Endothelial cell (in vitro differentiated cells): ENCODE data around the gene RBM26. TPM values are rescaled to one million over a fixed set of nuclear protein-coding genes. Genes with fewer than 3 reads are reported as not detected.
A peak's percentile ranks its signal among the peaks of the same experiment; 100 is the strongest.

Experiments
- DNase-seq: peaks from one replicate; pipeline ENCODE4 v3.0.0; 2021; ENCODE audit warnings: low spot score
- H3K27ac Mint-ChIP-seq: one replicate; pipeline ENCODE4 v1.8.0; 2021; ENCODE audit warnings: mixed read lengths, inconsistent platforms; ENCODE audit not compliant: unreplicated experiment
- H3K27me3 Mint-ChIP-seq: one replicate; pipeline ENCODE4 v1.8.0; 2021; ENCODE audit warnings: mild to moderate bottlenecking, moderate library complexity, mixed read lengths, inconsistent platforms; ENCODE audit not compliant: unreplicated experiment
- H3K36me3 Mint-ChIP-seq: one replicate; pipeline ENCODE4 v1.8.0; 2021; ENCODE audit warnings: mild to moderate bottlenecking, low read depth, mixed read lengths, inconsistent platforms; ENCODE audit not compliant: unreplicated experiment
- H3K4me1 Mint-ChIP-seq: one replicate; pipeline ENCODE4 v1.8.0; 2021; ENCODE audit warnings: mild to moderate bottlenecking, mixed read lengths, inconsistent platforms; ENCODE audit not compliant: unreplicated experiment
- H3K4me3 Mint-ChIP-seq: one replicate; pipeline ENCODE4 v1.8.0; 2021; ENCODE audit warnings: mild to moderate bottlenecking, mixed read lengths, inconsistent platforms; ENCODE audit not compliant: unreplicated experiment
- H3K9me3 Mint-ChIP-seq: one replicate; pipeline ENCODE4 v1.8.0; 2021; ENCODE audit warnings: mixed read lengths, inconsistent platforms; ENCODE audit not compliant: unreplicated experiment
- total RNA-seq: library from RNA; stranded (reverse); fragmentation: NEBNext Ultra II Directional; extraction: Animal tissue kit (Norgen Biotek cat#: 25700); gene quantifications from one replicate; pipeline ENCODE4 v1.2.1, GENCODE V29; 2021; ENCODE audit not compliant: unreplicated experiment
- TF ChIP-seq, protein P1 (sequence below): fragments of 200-600 bp; sonication (generic); IDR thresholded peaks from one replicate; pipeline ENCODE4 v1.5.0; 2021; ENCODE audit warnings: antibody characterized with exemption; ENCODE audit not compliant: unreplicated experiment

The RBM26 gene
- total RNA-seq, 1 donor from 2014 or later, result 49.5 TPM

GRCh38 chr13:79392882-79393563 lies 13.0 kb downstream of the RBM26 start:
- no peak overlapping the region for H3K4me3 Mint-ChIP-seq
- TF ChIP-seq, protein P1, sequence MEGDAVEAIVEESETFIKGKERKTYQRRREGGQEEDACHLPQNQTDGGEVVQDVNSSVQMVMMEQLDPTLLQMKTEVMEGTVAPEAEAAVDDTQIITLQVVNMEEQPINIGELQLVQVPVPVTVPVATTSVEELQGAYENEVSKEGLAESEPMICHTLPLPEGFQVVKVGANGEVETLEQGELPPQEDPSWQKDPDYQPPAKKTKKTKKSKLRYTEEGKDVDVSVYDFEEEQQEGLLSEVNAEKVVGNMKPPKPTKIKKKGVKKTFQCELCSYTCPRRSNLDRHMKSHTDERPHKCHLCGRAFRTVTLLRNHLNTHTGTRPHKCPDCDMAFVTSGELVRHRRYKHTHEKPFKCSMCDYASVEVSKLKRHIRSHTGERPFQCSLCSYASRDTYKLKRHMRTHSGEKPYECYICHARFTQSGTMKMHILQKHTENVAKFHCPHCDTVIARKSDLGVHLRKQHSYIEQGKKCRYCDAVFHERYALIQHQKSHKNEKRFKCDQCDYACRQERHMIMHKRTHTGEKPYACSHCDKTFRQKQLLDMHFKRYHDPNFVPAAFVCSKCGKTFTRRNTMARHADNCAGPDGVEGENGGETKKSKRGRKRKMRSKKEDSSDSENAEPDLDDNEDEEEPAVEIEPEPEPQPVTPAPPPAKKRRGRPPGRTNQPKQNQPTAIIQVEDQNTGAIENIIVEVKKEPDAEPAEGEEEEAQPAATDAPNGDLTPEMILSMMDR, result no peak
- DNase-seq, result no peak
- peaks cover 12% of the 10 kb centered on the region for H3K36me3 Mint-ChIP-seq
- H3K27ac Mint-ChIP-seq, result no peak overlapping the region
- peaks cover 22% of the 10 kb centered on the region for H3K4me1 Mint-ChIP-seq
- H3K27me3 Mint-ChIP-seq, result no peaks in the 10 kb centered on the region
- no peaks in the 10 kb centered on the region for H3K9me3 Mint-ChIP-seq

DNA sequence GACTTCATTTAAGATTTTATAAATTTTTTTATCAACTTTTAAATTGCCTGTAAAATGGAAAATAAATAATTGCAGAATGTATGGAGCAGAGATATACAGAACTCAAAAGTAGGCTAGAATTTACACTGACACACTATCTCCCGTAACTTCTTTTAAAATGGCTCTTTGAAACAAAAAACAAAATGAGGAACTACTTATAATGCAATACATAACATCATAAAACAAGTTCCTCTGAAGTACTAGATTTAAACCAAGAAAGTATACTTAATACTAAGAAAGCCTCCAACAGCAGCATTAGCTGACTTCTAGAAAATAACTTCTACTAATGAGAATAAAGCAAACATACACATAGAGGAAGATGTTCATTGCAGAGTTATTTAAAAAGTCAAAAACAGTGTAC lies 17.0 kb downstream of the RBM26 start:
- no peak overlapping the region for H3K4me3 Mint-ChIP-seq
- H3K9me3 Mint-ChIP-seq, result no peaks in the 10 kb centered on the region
- TF ChIP-seq, protein P1, result no peak
- no peaks in the 10 kb centered on the region for H3K36me3 Mint-ChIP-seq
- no peaks in the 10 kb centered on the region for H3K27me3 Mint-ChIP-seq
- H3K27ac Mint-ChIP-seq, result no peak overlapping the region
- H3K4me1 Mint-ChIP-seq, result peaks cover 16% of the 10 kb centered on the region
- no peak for DNase-seq

DNA sequence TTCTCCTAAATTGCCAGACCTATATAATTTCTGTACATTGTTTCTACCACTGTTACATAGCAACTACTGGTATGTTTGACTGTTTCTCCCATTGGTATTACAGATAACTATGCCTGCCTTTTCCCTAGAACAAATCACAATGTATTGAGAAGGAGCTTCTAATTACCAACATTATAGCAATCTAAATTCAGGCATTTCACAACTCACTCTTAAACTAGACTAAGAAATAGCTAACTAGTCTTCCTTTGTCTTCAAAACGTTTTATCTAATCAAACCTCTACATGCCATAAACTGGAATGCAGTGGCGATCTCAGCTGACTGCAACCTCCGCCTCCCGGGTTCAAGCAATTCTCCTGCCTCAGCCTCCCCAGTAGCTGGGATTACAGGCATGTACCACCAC lies 18.2 kb downstream of the RBM26 start:
- no peak for DNase-seq
- Mint-ChIP-seq H3K4me1 (peaks cover 4% of the 10 kb centered on the region), H3K27me3 (no peaks in the 10 kb centered on the region), H3K36me3 (no peaks in the 10 kb centered on the region), H3K9me3 (no peaks in the 10 kb centered on the region), H3K4me3 (no peak overlapping the region), H3K27ac (peak overlapping the region; percentile 24)
- TF ChIP-seq, protein P1, result no peak

GRCh38 chr13:79386125-79386826 lies 19.8 kb downstream of the RBM26 start:
- H3K27ac Mint-ChIP-seq, result no peak overlapping the region
- no peak for DNase-seq
- peaks cover 5% of the 10 kb centered on the region for H3K4me1 Mint-ChIP-seq
- no peaks in the 10 kb centered on the region for H3K9me3 Mint-ChIP-seq
- H3K36me3 Mint-ChIP-seq, result no peaks in the 10 kb centered on the region
- H3K27me3 Mint-ChIP-seq, result no peaks in the 10 kb centered on the region
- no peak overlapping the region for H3K4me3 Mint-ChIP-seq
- TF ChIP-seq, protein P1, result no peak

DNA sequence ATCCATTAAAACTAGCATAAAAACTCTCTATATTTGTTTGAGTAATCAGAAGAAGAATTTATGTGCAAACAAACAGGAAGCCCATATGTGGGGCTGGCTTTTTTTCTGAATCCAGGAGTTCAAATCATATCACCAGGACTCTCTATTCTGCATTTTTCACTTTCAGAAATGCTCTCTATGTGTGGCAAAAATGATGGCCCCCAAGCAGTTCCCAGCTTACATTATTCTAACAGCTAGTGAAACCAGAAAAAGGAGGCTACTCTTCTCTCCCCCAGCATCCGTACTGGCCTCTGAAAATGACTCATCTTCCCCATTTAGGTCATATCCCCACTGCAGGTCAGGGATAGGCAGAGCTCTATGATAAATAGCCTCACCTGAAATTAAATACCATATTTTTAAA lies 20.4 kb downstream of the RBM26 start:
- DNase-seq, result no peak
- H3K9me3 Mint-ChIP-seq, result no peaks in the 10 kb centered on the region
- no peak overlapping the region for H3K27ac Mint-ChIP-seq
- H3K27me3 Mint-ChIP-seq, result no peaks in the 10 kb centered on the region
- no peaks in the 10 kb centered on the region for H3K36me3 Mint-ChIP-seq
- H3K4me3 Mint-ChIP-seq, result no peak overlapping the region
- H3K4me1 Mint-ChIP-seq, result peaks cover 5% of the 10 kb centered on the region
- TF ChIP-seq, protein P1, result no peak
